HL-60 (cell line): ENCODE data around the gene POLR3G.

Experiments
- POLR2AphosphoS5 ChIP-seq: IDR thresholded peaks from 2 replicates; pipeline ENCODE4 v1.6.1; 2012; ENCODE audit warnings: low read depth
- TF ChIP-seq, protein P1 (sequence below): IDR thresholded peaks from 2 replicates; pipeline ENCODE4 v1.6.1; 2012; ENCODE audit warnings: low read depth; ENCODE audit not compliant: insufficient replicate concordance
- TF ChIP-seq, protein P2 (sequence below): IDR thresholded peaks from one replicate; pipeline ENCODE4 v1.5.1; 2011; ENCODE audit warnings: low read length, control low read depth, inconsistent platforms; ENCODE audit not compliant: insufficient read depth

GRCh38 chr5:90461288-90461687, 13.4 kb upstream of the POLR3G start:
- TF ChIP-seq, protein P1, sequence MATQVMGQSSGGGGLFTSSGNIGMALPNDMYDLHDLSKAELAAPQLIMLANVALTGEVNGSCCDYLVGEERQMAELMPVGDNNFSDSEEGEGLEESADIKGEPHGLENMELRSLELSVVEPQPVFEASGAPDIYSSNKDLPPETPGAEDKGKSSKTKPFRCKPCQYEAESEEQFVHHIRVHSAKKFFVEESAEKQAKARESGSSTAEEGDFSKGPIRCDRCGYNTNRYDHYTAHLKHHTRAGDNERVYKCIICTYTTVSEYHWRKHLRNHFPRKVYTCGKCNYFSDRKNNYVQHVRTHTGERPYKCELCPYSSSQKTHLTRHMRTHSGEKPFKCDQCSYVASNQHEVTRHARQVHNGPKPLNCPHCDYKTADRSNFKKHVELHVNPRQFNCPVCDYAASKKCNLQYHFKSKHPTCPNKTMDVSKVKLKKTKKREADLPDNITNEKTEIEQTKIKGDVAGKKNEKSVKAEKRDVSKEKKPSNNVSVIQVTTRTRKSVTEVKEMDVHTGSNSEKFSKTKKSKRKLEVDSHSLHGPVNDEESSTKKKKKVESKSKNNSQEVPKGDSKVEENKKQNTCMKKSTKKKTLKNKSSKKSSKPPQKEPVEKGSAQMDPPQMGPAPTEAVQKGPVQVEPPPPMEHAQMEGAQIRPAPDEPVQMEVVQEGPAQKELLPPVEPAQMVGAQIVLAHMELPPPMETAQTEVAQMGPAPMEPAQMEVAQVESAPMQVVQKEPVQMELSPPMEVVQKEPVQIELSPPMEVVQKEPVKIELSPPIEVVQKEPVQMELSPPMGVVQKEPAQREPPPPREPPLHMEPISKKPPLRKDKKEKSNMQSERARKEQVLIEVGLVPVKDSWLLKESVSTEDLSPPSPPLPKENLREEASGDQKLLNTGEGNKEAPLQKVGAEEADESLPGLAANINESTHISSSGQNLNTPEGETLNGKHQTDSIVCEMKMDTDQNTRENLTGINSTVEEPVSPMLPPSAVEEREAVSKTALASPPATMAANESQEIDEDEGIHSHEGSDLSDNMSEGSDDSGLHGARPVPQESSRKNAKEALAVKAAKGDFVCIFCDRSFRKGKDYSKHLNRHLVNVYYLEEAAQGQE, result no peak
- TF ChIP-seq, protein P2, sequence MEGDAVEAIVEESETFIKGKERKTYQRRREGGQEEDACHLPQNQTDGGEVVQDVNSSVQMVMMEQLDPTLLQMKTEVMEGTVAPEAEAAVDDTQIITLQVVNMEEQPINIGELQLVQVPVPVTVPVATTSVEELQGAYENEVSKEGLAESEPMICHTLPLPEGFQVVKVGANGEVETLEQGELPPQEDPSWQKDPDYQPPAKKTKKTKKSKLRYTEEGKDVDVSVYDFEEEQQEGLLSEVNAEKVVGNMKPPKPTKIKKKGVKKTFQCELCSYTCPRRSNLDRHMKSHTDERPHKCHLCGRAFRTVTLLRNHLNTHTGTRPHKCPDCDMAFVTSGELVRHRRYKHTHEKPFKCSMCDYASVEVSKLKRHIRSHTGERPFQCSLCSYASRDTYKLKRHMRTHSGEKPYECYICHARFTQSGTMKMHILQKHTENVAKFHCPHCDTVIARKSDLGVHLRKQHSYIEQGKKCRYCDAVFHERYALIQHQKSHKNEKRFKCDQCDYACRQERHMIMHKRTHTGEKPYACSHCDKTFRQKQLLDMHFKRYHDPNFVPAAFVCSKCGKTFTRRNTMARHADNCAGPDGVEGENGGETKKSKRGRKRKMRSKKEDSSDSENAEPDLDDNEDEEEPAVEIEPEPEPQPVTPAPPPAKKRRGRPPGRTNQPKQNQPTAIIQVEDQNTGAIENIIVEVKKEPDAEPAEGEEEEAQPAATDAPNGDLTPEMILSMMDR, result no peak
- TF ChIP-seq POLR2AphosphoS5, result no peak
